Parathyroid adenoma (tissue), 2 donors: ENCODE data around the gene ATP8B1.

Experiments used
- H2AFZ ChIP-seq: fragments of 300-600 bp; sonication (generic); one replicate; pipeline ENCODE4 v1.7.0; 2017; ENCODE audit warnings: antibody characterized with exemption, mild to moderate bottlenecking
- H3K27ac ChIP-seq: fragments of 300-600 bp; sonication (generic); one replicate; pipeline ENCODE4 v1.7.0; 2017
- H3K27me3 ChIP-seq: fragments of 300-600 bp; sonication (generic); one replicate; pipeline ENCODE4 v1.7.0; 2017; ENCODE audit warnings: low read length; ENCODE audit not compliant: control insufficient read depth, insufficient read depth
- H3K36me3 ChIP-seq: fragments of 300-600 bp; sonication (generic); one replicate; pipeline ENCODE4 v1.7.0; 2017; ENCODE audit warnings: low read length; ENCODE audit not compliant: control insufficient read depth, insufficient read depth
- H3K4me1 ChIP-seq: fragments of 300-600 bp; sonication (generic); one replicate; pipeline ENCODE4 v1.7.0; 2017; ENCODE audit warnings: control low read depth
- H3K4me2 ChIP-seq: fragments of 300-600 bp; sonication (generic); one replicate; pipeline ENCODE4 v1.7.0; 2017; ENCODE audit warnings: low read length
- H3K4me3 ChIP-seq: fragments of 300-600 bp; sonication (generic); one replicate; pipeline ENCODE4 v1.7.0; 2017; ENCODE audit warnings: low read depth, low read length
- H3K79me2 ChIP-seq: fragments of 300-600 bp; sonication (generic); one replicate; pipeline ENCODE4 v1.7.0; 2017; ENCODE audit warnings: control low read depth
- H3K9ac ChIP-seq: fragments of 300-600 bp; sonication (generic); one replicate; pipeline ENCODE4 v1.7.0; 2017; ENCODE audit warnings: mild to moderate bottlenecking
- H3K9me3 ChIP-seq: fragments of 300-600 bp; sonication (generic); one replicate; pipeline ENCODE4 v1.7.0; 2017; ENCODE audit warnings: low read length; ENCODE audit not compliant: control insufficient read depth
- TF ChIP-seq, protein P1 (sequence below): fragments of 300-600 bp; sonication (generic); IDR thresholded peaks from one replicate; pipeline ENCODE4 v1.7.0; 2017; ENCODE audit warnings: antibody characterized with exemption, mild to moderate bottlenecking
- donor health status: primary hyperparathyroidism.

Gene ATP8B1

DNA sequence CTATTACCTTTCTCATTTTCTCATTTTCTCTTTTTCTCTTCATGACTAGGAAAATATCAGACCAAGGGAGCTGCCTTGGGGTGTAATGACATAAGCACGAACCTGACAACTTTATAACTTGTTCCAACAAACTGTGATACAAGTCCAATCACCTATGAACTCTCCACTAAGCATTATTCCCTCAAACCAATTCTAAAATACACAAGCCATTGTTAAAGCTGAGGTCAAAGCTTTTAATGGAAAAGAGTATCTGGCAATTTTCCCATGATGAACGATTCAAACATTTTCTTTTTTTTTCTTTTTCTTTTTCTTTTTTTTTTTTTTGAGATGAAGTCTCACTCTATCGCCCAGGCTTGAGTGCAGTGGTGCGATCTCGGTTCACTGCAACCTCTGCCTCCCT, 133.1 kb downstream of the ATP8B1 start:
- no peak overlapping the region for H3K27ac ChIP-seq
- peaks cover 7% of the 10 kb centered on the region for H3K79me2 ChIP-seq
- H3K4me3 ChIP-seq, result no peak overlapping the region
- no peak overlapping the region for H2AFZ ChIP-seq
- TF ChIP-seq, protein P1, sequence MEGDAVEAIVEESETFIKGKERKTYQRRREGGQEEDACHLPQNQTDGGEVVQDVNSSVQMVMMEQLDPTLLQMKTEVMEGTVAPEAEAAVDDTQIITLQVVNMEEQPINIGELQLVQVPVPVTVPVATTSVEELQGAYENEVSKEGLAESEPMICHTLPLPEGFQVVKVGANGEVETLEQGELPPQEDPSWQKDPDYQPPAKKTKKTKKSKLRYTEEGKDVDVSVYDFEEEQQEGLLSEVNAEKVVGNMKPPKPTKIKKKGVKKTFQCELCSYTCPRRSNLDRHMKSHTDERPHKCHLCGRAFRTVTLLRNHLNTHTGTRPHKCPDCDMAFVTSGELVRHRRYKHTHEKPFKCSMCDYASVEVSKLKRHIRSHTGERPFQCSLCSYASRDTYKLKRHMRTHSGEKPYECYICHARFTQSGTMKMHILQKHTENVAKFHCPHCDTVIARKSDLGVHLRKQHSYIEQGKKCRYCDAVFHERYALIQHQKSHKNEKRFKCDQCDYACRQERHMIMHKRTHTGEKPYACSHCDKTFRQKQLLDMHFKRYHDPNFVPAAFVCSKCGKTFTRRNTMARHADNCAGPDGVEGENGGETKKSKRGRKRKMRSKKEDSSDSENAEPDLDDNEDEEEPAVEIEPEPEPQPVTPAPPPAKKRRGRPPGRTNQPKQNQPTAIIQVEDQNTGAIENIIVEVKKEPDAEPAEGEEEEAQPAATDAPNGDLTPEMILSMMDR, result no peak
- no peaks in the 10 kb centered on the region for H3K27me3 ChIP-seq
- H3K4me1 ChIP-seq, result no peaks in the 10 kb centered on the region
- no peaks in the 10 kb centered on the region for H3K9me3 ChIP-seq
- H3K36me3 ChIP-seq, result no peaks in the 10 kb centered on the region
- H3K4me2 ChIP-seq, result no peak overlapping the region
- H3K9ac ChIP-seq, result no peak overlapping the region

DNA sequence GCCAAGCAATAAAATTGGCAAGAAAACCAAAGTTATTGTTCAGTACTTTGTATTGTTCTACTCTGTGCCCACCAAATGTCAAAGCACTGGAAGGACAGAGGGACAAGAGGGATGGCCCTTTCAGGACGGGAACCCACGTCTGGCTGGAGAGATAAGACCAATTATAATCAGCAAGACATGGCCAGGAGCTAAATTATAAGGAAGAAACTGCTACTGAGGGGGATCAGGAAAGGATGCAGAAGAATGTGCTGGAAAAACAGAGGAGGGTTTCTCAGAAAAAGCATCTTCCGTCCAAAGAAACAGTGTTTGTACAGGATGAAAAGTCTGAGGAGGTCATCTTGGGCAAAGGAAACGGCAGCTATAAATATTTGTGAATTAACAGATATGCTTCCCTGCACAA, 135.1 kb downstream of the ATP8B1 start:
- H3K27ac ChIP-seq, result no peak overlapping the region
- TF ChIP-seq, protein P1, result no peak

DNA sequence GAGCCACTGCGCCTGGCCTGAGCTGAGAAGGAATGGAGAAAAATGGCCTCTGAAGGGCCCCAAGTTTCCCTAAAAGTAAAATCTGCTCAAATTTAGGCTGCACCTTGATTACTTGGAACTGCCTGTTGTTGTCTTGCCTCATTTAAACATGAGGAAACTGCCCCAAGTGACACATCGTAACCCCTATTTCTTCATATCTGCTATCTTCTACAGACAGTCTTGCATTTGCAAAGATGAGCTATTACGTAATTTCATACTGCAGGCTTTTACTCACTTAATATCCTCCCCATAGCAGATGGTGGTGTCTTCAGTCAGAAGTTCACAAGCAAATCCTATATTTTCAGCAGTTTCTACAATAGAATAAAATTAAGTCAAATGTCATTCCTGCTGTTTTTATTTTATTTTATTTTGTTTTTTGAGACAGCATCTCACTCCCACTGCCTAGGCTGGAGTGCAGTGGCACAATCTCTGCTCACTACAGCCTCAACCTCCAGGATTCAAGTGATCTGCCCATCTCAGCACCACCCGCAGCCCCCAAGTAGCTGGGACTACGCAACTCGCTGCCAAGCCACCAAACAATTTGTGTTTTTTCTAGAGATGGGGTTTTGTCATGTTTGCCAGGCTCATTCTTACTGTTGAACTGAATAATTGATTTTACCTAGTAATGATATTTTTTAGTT, 136.2 kb downstream of the ATP8B1 start:
- H3K27ac ChIP-seq, result no peak overlapping the region
- no peaks in the 10 kb centered on the region for H3K36me3 ChIP-seq
- H2AFZ ChIP-seq, result no peak overlapping the region
- TF ChIP-seq, protein P1, result no peak
- H3K27me3 ChIP-seq, result no peaks in the 10 kb centered on the region
- H3K4me1 ChIP-seq, result no peaks in the 10 kb centered on the region
- H3K4me3 ChIP-seq, result no peak overlapping the region
- H3K4me2 ChIP-seq, result no peak overlapping the region
- no peaks in the 10 kb centered on the region for H3K9me3 ChIP-seq
- no peak overlapping the region for H3K9ac ChIP-seq
- H3K79me2 ChIP-seq, result peaks cover 9% of the 10 kb centered on the region

More for the DNA sequence above, 135.1 kb downstream of the ATP8B1 start:
- H3K4me1 ChIP-seq, result no peaks in the 10 kb centered on the region
- H3K9me3 ChIP-seq, result no peaks in the 10 kb centered on the region
- no peak overlapping the region for H2AFZ ChIP-seq
- no peak overlapping the region for H3K4me2 ChIP-seq
- H3K4me3 ChIP-seq, result no peak overlapping the region
- peaks cover 9% of the 10 kb centered on the region for H3K79me2 ChIP-seq
- H3K36me3 ChIP-seq, result no peaks in the 10 kb centered on the region
- no peaks in the 10 kb centered on the region for H3K27me3 ChIP-seq
- no peak overlapping the region for H3K9ac ChIP-seq

DNA sequence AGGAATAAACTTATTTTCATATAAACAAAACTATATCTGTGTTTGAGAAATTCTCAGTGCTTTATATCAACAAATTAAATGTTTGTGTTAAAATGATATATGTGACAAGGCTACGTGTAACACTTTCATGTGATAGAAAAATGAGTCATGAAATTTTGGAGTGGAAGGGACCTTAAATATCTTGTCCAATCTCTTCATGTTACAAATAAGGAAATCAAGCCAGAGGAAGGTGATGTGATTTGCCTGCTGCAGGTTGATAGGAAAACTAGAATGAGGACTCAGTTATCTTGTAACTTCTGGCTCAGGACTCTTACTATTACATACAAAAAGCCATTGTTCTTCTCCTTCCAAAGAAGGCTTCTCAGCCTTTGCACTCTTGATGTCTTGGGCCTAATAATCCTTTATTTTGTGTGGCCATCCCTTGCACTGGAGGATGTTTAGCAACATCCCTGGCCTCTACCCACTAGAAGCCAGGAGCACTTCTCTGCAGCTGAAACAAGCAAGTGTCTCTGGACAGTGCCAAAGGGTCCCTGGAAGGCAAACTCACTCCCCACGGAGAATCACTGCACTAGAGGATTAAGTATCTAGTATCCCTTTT, 138.4 kb downstream of the ATP8B1 start:
- no peaks in the 10 kb centered on the region for H3K9me3 ChIP-seq
- H3K79me2 ChIP-seq, result peaks cover 2% of the 10 kb centered on the region
- no peak overlapping the region for H3K4me2 ChIP-seq
- no peak overlapping the region for H3K27ac ChIP-seq
- no peaks in the 10 kb centered on the region for H3K27me3 ChIP-seq
- no peaks in the 10 kb centered on the region for H3K4me1 ChIP-seq
- H3K4me3 ChIP-seq, result no peak overlapping the region
- no peak overlapping the region for H3K9ac ChIP-seq
- no peak overlapping the region for H2AFZ ChIP-seq
- TF ChIP-seq, protein P1, result no peak
- no peaks in the 10 kb centered on the region for H3K36me3 ChIP-seq

DNA sequence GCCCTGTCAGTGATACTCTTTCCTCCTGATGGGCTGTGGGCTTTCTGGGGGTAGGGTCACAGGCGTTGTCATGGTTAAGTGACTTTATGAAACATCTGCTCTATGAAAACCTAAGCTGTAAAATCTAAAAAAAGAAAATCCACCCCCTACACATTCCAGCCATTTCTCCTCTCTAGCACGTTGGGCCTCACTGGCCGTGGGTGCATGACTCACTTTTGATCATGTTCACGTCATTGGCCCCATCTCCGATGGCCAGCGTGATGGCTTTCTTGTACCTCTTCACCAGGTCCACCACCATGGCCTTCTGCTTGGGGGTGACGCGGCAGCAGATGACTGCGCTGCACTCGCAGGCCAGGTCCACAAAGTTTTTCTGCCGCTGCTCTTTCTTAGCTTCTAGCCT, 142.2 kb downstream of the ATP8B1 start:
- Histone ChIP-seq H3K9me3 (no peaks in the 10 kb centered on the region), H3K27ac (no peak overlapping the region)

More for the DNA sequence above, 142.2 kb downstream of the ATP8B1 start:
- no peak overlapping the region for H2AFZ ChIP-seq
- TF ChIP-seq, protein P1, result no peak
- H3K4me3 ChIP-seq, result no peak overlapping the region
- no peaks in the 10 kb centered on the region for H3K27me3 ChIP-seq
- peaks cover 2% of the 10 kb centered on the region for H3K79me2 ChIP-seq
- no peak overlapping the region for H3K9ac ChIP-seq
- H3K4me1 ChIP-seq, result no peaks in the 10 kb centered on the region
- H3K4me2 ChIP-seq, result no peak overlapping the region
- no peaks in the 10 kb centered on the region for H3K36me3 ChIP-seq
